Keratinocyte (primary cell): ENCODE measurements around the gene MALRD1. TPM values are rescaled to one million over a fixed set of nuclear protein-coding genes. Genes with fewer than 3 reads are reported as not detected.

Source experiments
- DNase-seq: peaks from one replicate; pipeline ENCODE4 v3.0.0-alpha.2; 2011; ENCODE audit warnings: low read depth, missing footprints, low spot score
- FAIRE-seq: peaks from 2 replicates; lab custom pipeline; 2011; peaks lifted over from hg19 to GRCh38; lab: Jason Lieb, UNC
- H2AFZ ChIP-seq: 2 replicates; pipeline ENCODE4 v1.6.0; 2012; ENCODE audit warnings: low read length, control low read depth, inconsistent platforms; ENCODE audit not compliant: control insufficient read depth
- H3K27ac ChIP-seq: 2 replicates; pipeline ENCODE4 v1.5.1; 2011; ENCODE audit warnings: low read length; ENCODE audit not compliant: control insufficient read depth, insufficient read depth
- H3K27me3 ChIP-seq: 3 replicates; pipeline ENCODE4 v1.6.0; 2011; ENCODE audit warnings: low read length; ENCODE audit not compliant: control insufficient read depth, insufficient read depth; ENCODE audit errors: extremely low read depth
- H3K36me3 ChIP-seq, 2 experiments: 2 replicates in 1 of 2; 3 replicates in 1 of 2; pipeline ENCODE4 v1.5.1; 2011; ENCODE audit warnings: low read length in 2 of 2, mild to moderate bottlenecking in 1 of 2; ENCODE audit not compliant: control insufficient read depth in 2 of 2, insufficient read depth in 2 of 2; ENCODE audit errors: extremely low read depth in 1 of 2
- H3K4me1 ChIP-seq: 3 replicates; pipeline ENCODE4 v1.5.1; 2011; ENCODE audit warnings: low read length; ENCODE audit not compliant: control insufficient read depth, insufficient read depth; ENCODE audit errors: extremely low read depth
- H3K4me2 ChIP-seq: 3 replicates; pipeline ENCODE4 v1.6.0; 2011; ENCODE audit warnings: low read depth, low read length; ENCODE audit not compliant: control insufficient read depth, insufficient read depth; ENCODE audit errors: extremely low read depth
- H3K4me3 ChIP-seq, 3 experiments: fragments of 200-600 bp in 1 of 3; sonication (generic) in 1 of 3; 2 replicates in 2 of 3; 3 replicates in 1 of 3; pipeline ENCODE4 v1.5.1; 2011 to 2016; ENCODE audit warnings: low read length in 3 of 3, mild to moderate bottlenecking in 3 of 3, control low read depth in 2 of 3, inconsistent platforms in 1 of 3, low read depth in 1 of 3, mixed read lengths in 1 of 3, mixed run types in 1 of 3, moderate library complexity in 1 of 3; ENCODE audit not compliant: control insufficient read depth in 2 of 3, insufficient read depth in 2 of 3; ENCODE audit errors: extremely low read depth in 1 of 3
- H3K79me2 ChIP-seq: 2 replicates; pipeline ENCODE4 v1.6.0; 2012; ENCODE audit warnings: low read length; ENCODE audit not compliant: control insufficient read depth, insufficient read depth
- H3K9ac ChIP-seq: 3 replicates; pipeline ENCODE4 v1.6.0; 2011; ENCODE audit warnings: low read length; ENCODE audit not compliant: control insufficient read depth, insufficient read depth; ENCODE audit errors: extremely low read depth
- H3K9me1 ChIP-seq: 3 replicates; pipeline ENCODE4 v1.6.0; 2011; ENCODE audit warnings: low read length; ENCODE audit not compliant: control insufficient read depth, insufficient read depth; ENCODE audit errors: extremely low read depth
- H3K9me3 ChIP-seq: 2 replicates; pipeline ENCODE4 v1.5.1; 2012; ENCODE audit warnings: low read depth, low read length; ENCODE audit not compliant: control insufficient read depth
- H4K20me1 ChIP-seq: 3 replicates; pipeline ENCODE4 v1.6.0; 2011; ENCODE audit warnings: low read length; ENCODE audit not compliant: control insufficient read depth, insufficient read depth; ENCODE audit errors: extremely low read depth
- CTCF ChIP-seq, 3 experiments: IDR thresholded peaks in 1 of 3; conservative IDR thresholded peaks in 1 of 3; optimal IDR thresholded peaks in 1 of 3; 2 replicates in 2 of 3; 3 replicates in 1 of 3; pipeline versions ENCODE3 to v1.5.1; 2011; ENCODE audit warnings: low read length in 3 of 3, mild to moderate bottlenecking in 3 of 3, moderate library complexity in 2 of 3, control low read depth in 1 of 3, inconsistent platforms in 1 of 3; ENCODE audit not compliant: insufficient read depth in 2 of 3; ENCODE audit errors: extremely low read depth in 1 of 3
- EZH2 ChIP-seq: IDR thresholded peaks from one replicate; pipeline ENCODE4 v1.6.1; 2012; ENCODE audit warnings: inconsistent platforms, mild to moderate bottlenecking, low read length, moderate library complexity
- dilution Hi-C: fragments of 300-500 bp; cut with MboI; formaldehyde crosslinking; loops from one replicate; pipeline ENCODE4 v1.7.0; 2020; ENCODE audit warnings: low sequenced_read_pairs; ENCODE audit not compliant: extremely low pct_ligation_motif_present
- polyA plus RNA-seq, 5 experiments: library from polyadenylated mRNA; depleted of rRNA in 3 of 5; stranded (reverse) in 3 of 5; stranded (forward) in 1 of 5; unstranded in 1 of 5; fragments of >200 nt; gene quantifications; 1 replicate in 1 of 5; 2 replicates in 3 of 5; 3 replicates in 1 of 5; pipeline versions ENCODE4 v1.2.1 to v1.2.3, GENCODE V29; 2011 to 2012; ENCODE audit warnings: missing spikeins in 2 of 5, low read depth in 1 of 5, low replicate concordance in 1 of 5

The MALRD1 gene
- polyA plus RNA-seq, 1 donor (not counting 4 experiments of a cell fraction or from before 2014, with no cell fraction given), result not detected

DNA sequence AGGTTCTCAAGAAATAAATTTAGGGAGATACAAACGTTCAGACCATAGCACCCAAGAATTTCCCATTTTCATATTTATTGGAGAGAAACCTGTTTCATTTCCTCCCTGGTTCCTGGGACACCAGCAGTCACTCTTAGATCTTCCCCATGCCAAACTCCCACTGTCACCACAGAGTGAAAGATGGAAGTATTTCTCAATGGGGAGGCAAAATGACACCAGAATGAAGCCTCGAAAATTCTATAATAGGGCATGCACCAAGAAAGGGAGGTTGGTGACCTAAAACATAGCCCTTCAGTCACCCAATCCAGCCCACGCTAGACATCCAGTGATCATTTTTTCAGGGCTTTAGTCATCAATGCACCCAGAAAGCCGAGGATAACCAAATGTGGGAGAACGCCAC lies 619.5 kb downstream of the MALRD1 start:
- no peaks in the 10 kb centered on the region for H4K20me1 ChIP-seq
- FAIRE-seq (no peak), DNase-seq (no peak)
- no peak for TF ChIP-seq EZH2
- TF ChIP-seq CTCF (optimal IDR thresholded peaks at IDR 0.05 in 1 of 3, IDR thresholded peaks at IDR 0.05 in 1 of 3, conservative IDR thresholded peaks at IDR 0.05 in 1 of 3; ENCODE audit: extremely low read depth in 1 of 3, insufficient read depth in 2 of 3, low read length in 3 of 3), result no peak
- no peak overlapping the region for H3K4me2 ChIP-seq
- H3K4me3 ChIP-seq, result no peak overlapping the region
- no peaks in the 10 kb centered on the region for H3K79me2 ChIP-seq
- H3K9me1 ChIP-seq, result no peaks in the 10 kb centered on the region
- H3K4me1 ChIP-seq, result no peaks in the 10 kb centered on the region
- dilution Hi-C loops, result no loop called here
- no peak overlapping the region for H3K27ac ChIP-seq
- no peak overlapping the region for H3K9ac ChIP-seq
- no peak overlapping the region for H2AFZ ChIP-seq
- H3K27me3 ChIP-seq, result no peaks in the 10 kb centered on the region
- no peaks in the 10 kb centered on the region for H3K36me3 ChIP-seq
- no peaks in the 10 kb centered on the region for H3K9me3 ChIP-seq

DNA sequence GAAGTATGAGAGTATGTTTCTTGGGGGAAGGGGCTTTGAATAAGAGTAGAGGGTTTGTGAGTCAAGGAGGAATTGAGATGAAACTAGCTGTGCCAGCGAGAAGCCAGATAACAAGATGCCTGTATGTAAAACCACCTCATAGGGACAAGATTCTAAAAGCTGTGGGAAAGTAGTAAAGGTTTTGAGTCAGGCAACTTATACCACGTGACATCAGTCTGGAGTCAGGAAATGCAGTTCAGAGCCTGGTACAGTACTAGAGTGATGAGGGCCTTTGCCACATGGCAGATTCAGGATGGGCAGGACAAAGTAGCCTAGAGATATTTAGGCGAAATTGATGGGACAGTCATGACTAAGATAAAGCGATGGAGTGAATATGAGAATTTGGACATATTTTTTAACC lies 627.5 kb downstream of the MALRD1 start:
- FAIRE-seq (no peak), DNase-seq (no peak)
- Histone ChIP-seq H3K4me1 (no peaks in the 10 kb centered on the region), H3K9ac (no peak overlapping the region), H3K9me3 (no peaks in the 10 kb centered on the region), H3K4me3 (no peak overlapping the region), H3K36me3 (no peaks in the 10 kb centered on the region), H4K20me1 (no peaks in the 10 kb centered on the region), H3K9me1 (no peaks in the 10 kb centered on the region), H3K79me2 (no peaks in the 10 kb centered on the region), H2AFZ (no peak overlapping the region), H3K27me3 (no peaks in the 10 kb centered on the region), H3K4me2 (no peak overlapping the region), H3K27ac (no peak overlapping the region)
- TF ChIP-seq CTCF (optimal IDR thresholded peaks at IDR 0.05 in 1 of 3, IDR thresholded peaks at IDR 0.05 in 1 of 3, conservative IDR thresholded peaks at IDR 0.05 in 1 of 3; ENCODE audit: extremely low read depth in 1 of 3, insufficient read depth in 2 of 3, low read length in 3 of 3), result no peak
- TF ChIP-seq EZH2, result no peak
- dilution Hi-C loops, result no loop called here
